Trophoblast cell (in vitro differentiated cells and primary cell): ENCODE data around the gene CPTP.
A peak's percentile ranks its signal among the peaks of the same experiment; 100 is the strongest.

Source experiments
- DNase-seq, 2 donors: peaks; one replicate each; pipeline ENCODE4 v3.0.0-alpha.2; 2016
- H2AFZ ChIP-seq: 2 replicates; pipeline ENCODE4 v1.6.1; 2013; ENCODE audit warnings: low read length, moderate library complexity, mild to moderate bottlenecking; ENCODE audit not compliant: insufficient read depth, poor library complexity
- H2AK5ac ChIP-seq: 2 replicates; pipeline ENCODE4 v1.6.1; 2013; ENCODE audit warnings: mild to moderate bottlenecking, low read length
- H2BK120ac ChIP-seq: 2 replicates; pipeline ENCODE4 v1.6.1; 2013; ENCODE audit warnings: low read length, mild to moderate bottlenecking, moderate library complexity; ENCODE audit not compliant: insufficient read depth, poor library complexity
- H2BK12ac ChIP-seq: 2 replicates; pipeline ENCODE4 v1.6.1; 2013; ENCODE audit warnings: mild to moderate bottlenecking, low read length, moderate library complexity
- H2BK5ac ChIP-seq: 2 replicates; pipeline ENCODE4 v1.6.1; 2013; ENCODE audit warnings: low read length, low read depth, moderate library complexity, mild to moderate bottlenecking; ENCODE audit not compliant: poor library complexity
- H3K14ac ChIP-seq: 2 replicates; pipeline ENCODE4 v1.6.1; 2013; ENCODE audit warnings: mild to moderate bottlenecking, low read length
- H3K18ac ChIP-seq: 2 replicates; pipeline ENCODE4 v1.6.1; 2013; ENCODE audit warnings: mild to moderate bottlenecking, low read length
- H3K23ac ChIP-seq: 2 replicates; pipeline ENCODE4 v1.6.1; 2013; ENCODE audit warnings: low read length
- H3K27ac ChIP-seq: 2 replicates; pipeline ENCODE4 v1.5.1; 2013; ENCODE audit warnings: low read depth, mild to moderate bottlenecking, inconsistent platforms, low read length, moderate library complexity
- H3K27me3 ChIP-seq: 2 replicates; pipeline ENCODE4 v1.6.1; 2013; ENCODE audit warnings: inconsistent platforms, mild to moderate bottlenecking, low read length, moderate library complexity; ENCODE audit not compliant: insufficient read depth
- H3K36me3 ChIP-seq, 2 experiments: 1 replicate in 1 of 2; 2 replicates in 1 of 2; pipeline ENCODE4 v1.6.1; 2013; ENCODE audit warnings: low read length in 2 of 2, mild to moderate bottlenecking in 2 of 2, moderate library complexity in 1 of 2; ENCODE audit not compliant: insufficient read depth in 2 of 2, control insufficient read depth in 1 of 2
- H3K4ac ChIP-seq: 2 replicates; pipeline ENCODE4 v1.6.1; 2013; ENCODE audit warnings: low read depth, mild to moderate bottlenecking, low read length, moderate library complexity
- H3K4me1 ChIP-seq, 2 experiments: 1 replicate in 1 of 2; 2 replicates in 1 of 2; pipeline ENCODE4 v1.6.1; 2013; ENCODE audit warnings: low read length in 2 of 2, mild to moderate bottlenecking in 2 of 2, moderate library complexity in 1 of 2; ENCODE audit not compliant: insufficient read depth in 2 of 2, control insufficient read depth in 1 of 2
- H3K4me2 ChIP-seq: 2 replicates; pipeline ENCODE4 v1.6.1; 2013; ENCODE audit warnings: inconsistent platforms, mild to moderate bottlenecking, low read length, moderate library complexity
- H3K4me3 ChIP-seq: 2 replicates; pipeline ENCODE4 v1.5.1; 2013; ENCODE audit warnings: mild to moderate bottlenecking, low read depth, low read length, inconsistent platforms
- H3K79me1 ChIP-seq: one replicate; pipeline ENCODE4 v1.6.1; 2013; ENCODE audit warnings: low read length
- H3K79me2 ChIP-seq: 2 replicates; pipeline ENCODE4 v1.6.1; 2013; ENCODE audit warnings: low read length, mild to moderate bottlenecking; ENCODE audit not compliant: control insufficient read depth, insufficient read depth, poor library complexity
- H3K9ac ChIP-seq: 2 replicates; pipeline ENCODE4 v1.6.1; 2013; ENCODE audit warnings: mild to moderate bottlenecking, low read length
- H3K9me3 ChIP-seq: 2 replicates; pipeline ENCODE4 v1.6.1; 2013; ENCODE audit warnings: low read depth, mild to moderate bottlenecking, control low read depth, inconsistent platforms, low read length; ENCODE audit not compliant: insufficient read depth
- H4K12ac ChIP-seq: 2 replicates; pipeline ENCODE4 v1.6.1; 2013; ENCODE audit warnings: low read depth, mild to moderate bottlenecking, low read length, moderate library complexity
- H4K8ac ChIP-seq: 2 replicates; pipeline ENCODE4 v1.6.1; 2013; ENCODE audit warnings: low read depth, mild to moderate bottlenecking, low read length, moderate library complexity
- H4K91ac ChIP-seq: one replicate; pipeline ENCODE4 v1.6.1; 2013; ENCODE audit warnings: low read depth, mild to moderate bottlenecking, low read length, moderate library complexity
- WGBS: extraction: QIAGEN DNeasy Blood & Tissue Kit; methylation state at CpG from one replicate; pipeline ENCODE4 v1.1.7; 2013; ENCODE audit warnings: missing lambda C conversion rate; ENCODE audit not compliant: insufficient read length, insufficient coverage; ENCODE audit errors: extremely low coverage; 5-methylcytosine and 5-hydroxymethylcytosine counted together

The CPTP gene

GRCh38 chr1:1321477-1321876, 3.1 kb upstream of the CPTP start:
- no peak overlapping the region for H3K14ac ChIP-seq
- H3K27me3 ChIP-seq = no peaks in the 10 kb centered on the region
- no peak overlapping the region for H3K4me3 ChIP-seq
- no peak overlapping the region for H3K9ac ChIP-seq
- H3K79me1 ChIP-seq = peaks cover 9% of the 10 kb centered on the region
- H3K27ac ChIP-seq = no peak overlapping the region
- no peak overlapping the region for H2BK120ac ChIP-seq
- H4K12ac ChIP-seq = no peak overlapping the region
- peaks cover 26% of the 10 kb centered on the region for H3K79me2 ChIP-seq
- no peak overlapping the region for H3K18ac ChIP-seq
- peaks cover 3% of the 10 kb centered on the region for H3K9me3 ChIP-seq
- H4K91ac ChIP-seq = no peak overlapping the region
- H2AFZ ChIP-seq = no peak overlapping the region
- peaks cover 12 to 16% of the 10 kb centered on the region in 2 experiments for H3K4me1 ChIP-seq
- no peak overlapping the region for H2AK5ac ChIP-seq
- H3K4ac ChIP-seq = peak overlapping the region; percentile 16
- no peak overlapping the region for H2BK12ac ChIP-seq
- H3K36me3 ChIP-seq = peaks cover 33 to 35% of the 10 kb centered on the region in 2 experiments
- no peak overlapping the region for H4K8ac ChIP-seq
- H3K23ac ChIP-seq = no peak overlapping the region
- DNase-seq = no peak
- H3K4me2 ChIP-seq = no peak overlapping the region
- no peak overlapping the region for H2BK5ac ChIP-seq
- no CpG with 5 or more reads among the region's 8 CpGs for WGBS

- Histone ChIP-seq H3K14ac (no peak overlapping the region), H3K18ac (no peak overlapping the region), H4K12ac (no peak overlapping the region), H3K9ac (no peak overlapping the region), H3K27me3 (no peaks in the 10 kb centered on the region), H3K9me3 (peaks cover 3% of the 10 kb centered on the region), H3K23ac (no peak overlapping the region), H2BK5ac (no peak overlapping the region), H2BK12ac (no peak overlapping the region), H3K4me1 (peaks cover 12 to 16% of the 10 kb centered on the region in 2 experiments), H2AFZ (no peak overlapping the region), H3K4me3 (no peak overlapping the region), H4K8ac (no peak overlapping the region), H3K4ac (peak overlapping the region; percentile 21), H2BK120ac (no peak overlapping the region), H3K4me2 (no peak overlapping the region), H2AK5ac (no peak overlapping the region), H4K91ac (no peak overlapping the region), H3K36me3 (peaks cover 38 to 40% of the 10 kb centered on the region in 2 experiments), H3K79me1 (peaks cover 9% of the 10 kb centered on the region), H3K79me2 (peaks cover 26% of the 10 kb centered on the region), H3K27ac (no peak overlapping the region)
- no peak for DNase-seq
- WGBS = no CpG with 5 or more reads among the region's 14 CpGs
These were observed 2.2 kb upstream of the CPTP start for GRCh38 chr1:1322418-1322817.

GRCh38 chr1:1322952-1323351, 1.6 kb upstream of the CPTP start:
- no peak for DNase-seq
- peaks cover 9% of the 10 kb centered on the region for H3K79me1 ChIP-seq
- no peak overlapping the region for H3K18ac ChIP-seq
- no peak overlapping the region for H2BK120ac ChIP-seq
- H4K12ac ChIP-seq = no peak overlapping the region
- peaks cover 3% of the 10 kb centered on the region for H3K9me3 ChIP-seq
- peaks cover 42 to 44% of the 10 kb centered on the region in 2 experiments for H3K36me3 ChIP-seq
- WGBS = no CpG with 5 or more reads among the region's 10 CpGs
- H3K4me3 ChIP-seq = no peak overlapping the region
- H3K9ac ChIP-seq = no peak overlapping the region
- H3K4ac ChIP-seq = peak overlapping the region; percentile 21
- H4K91ac ChIP-seq = no peak overlapping the region
- no peak overlapping the region for H3K27ac ChIP-seq
- no peak overlapping the region for H3K14ac ChIP-seq
- H2BK5ac ChIP-seq = no peak overlapping the region
- no peak overlapping the region for H2AFZ ChIP-seq
- no peak overlapping the region for H3K23ac ChIP-seq
- H3K4me1 ChIP-seq = peaks cover 12 to 14% of the 10 kb centered on the region in 2 experiments
- no peak overlapping the region for H4K8ac ChIP-seq
- no peak overlapping the region for H2AK5ac ChIP-seq
- no peak overlapping the region for H3K4me2 ChIP-seq
- peaks cover 26% of the 10 kb centered on the region for H3K79me2 ChIP-seq
- H2BK12ac ChIP-seq = no peak overlapping the region
- H3K27me3 ChIP-seq = no peaks in the 10 kb centered on the region

GRCh38 chr1:1324084-1324523, 498 bp upstream of the CPTP start:
- Histone ChIP-seq H3K18ac (peak overlapping the region; percentile 50), H3K79me1 (peaks cover 9% of the 10 kb centered on the region), H3K23ac (no peak overlapping the region), H3K14ac (peak overlapping the region; percentile 87), H3K79me2 (peaks cover 26% of the 10 kb centered on the region), H3K4me2 (peak overlapping the region; percentile 86), H3K27ac (peak overlapping the region; percentile 22), H3K9me3 (peaks cover 3% of the 10 kb centered on the region), H4K8ac (peak overlapping the region; percentile 93), H2BK5ac (peak overlapping the region; percentile 59), H3K4me3 (peak overlapping the region; percentile 99), H3K9ac (peak overlapping the region; percentile 97), H3K4me1 (peaks cover 12% of the 10 kb centered on the region in 2 experiments), H4K12ac (peak overlapping the region; percentile 94), H3K4ac (peak overlapping the region; percentile 99), H3K27me3 (no peaks in the 10 kb centered on the region), H4K91ac (peak overlapping the region; percentile 71), H2BK120ac (peak overlapping the region; percentile 29), H2AK5ac (peak overlapping the region; percentile 78), H2BK12ac (no peak overlapping the region), H3K36me3 (peaks cover 43% of the 10 kb centered on the region in 2 experiments), H2AFZ (peak overlapping the region; percentile 77)
- no CpG with 5 or more reads among the region's 41 CpGs for WGBS
- no peak for DNase-seq
